Bone marrow (tissue), 2 donors: ENCODE measurements around the gene SND1.

Source experiments
- DNase-seq, 2 donors: peaks; one replicate each; lab custom pipeline; 2025; lab: John Stamatoyannopoulos, UW

Gene SND1

GRCh38 chr7:127995156-127995880 lies 343.3 kb downstream of the SND1 start:
- no peak for DNase-seq

- no peak for DNase-seq
These were observed 343.9 kb downstream of the SND1 start for GRCh38 chr7:127995881-127996215.

GRCh38 chr7:127996253-127997071 lies 344.5 kb downstream of the SND1 start:
- no peak for DNase-seq

- no peak for DNase-seq
These were observed 345.4 kb downstream of the SND1 start for GRCh38 chr7:127997226-127997922.

GRCh38 chr7:127998671-127999070 lies 346.7 kb downstream of the SND1 start:
- no peak for DNase-seq

GRCh38 chr7:128000048-128000447 lies 348.1 kb downstream of the SND1 start:
- DNase-seq: no peak

GRCh38 chr7:128000854-128001265 lies 348.9 kb downstream of the SND1 start:
- DNase-seq: no peak

- DNase-seq: no peak
These were observed 351.2 kb downstream of the SND1 start for GRCh38 chr7:128003167-128003566.

- DNase-seq: no peak
These were observed 351.8 kb downstream of the SND1 start for GRCh38 chr7:128003787-128004186.

- no peak for DNase-seq
These were observed 352.6 kb downstream of the SND1 start for GRCh38 chr7:128004623-128005022.

GRCh38 chr7:128005117-128005516 lies 353.1 kb downstream of the SND1 start:
- DNase-seq: no peak

- DNase-seq: no peak
These were observed 353.8 kb downstream of the SND1 start for GRCh38 chr7:128005759-128006159.

- no peak for DNase-seq
These were observed 354.7 kb downstream of the SND1 start for GRCh38 chr7:128006550-128007302.

GRCh38 chr7:128007303-128007680 lies 355.3 kb downstream of the SND1 start:
- DNase-seq: no peak

- no peak for DNase-seq
These were observed 356.1 kb downstream of the SND1 start for GRCh38 chr7:128008141-128008540.

GRCh38 chr7:128008744-128009143 lies 356.8 kb downstream of the SND1 start:
- DNase-seq: no peak

GRCh38 chr7:128010391-128011127 lies 358.6 kb downstream of the SND1 start:
- DNase-seq: no peak

GRCh38 chr7:128011131-128011661 lies 359.2 kb downstream of the SND1 start:
- no peak for DNase-seq

GRCh38 chr7:128014811-128015210 lies 362.8 kb downstream of the SND1 start:
- no peak for DNase-seq

GRCh38 chr7:128017460-128017859 lies 365.5 kb downstream of the SND1 start:
- DNase-seq: no peak
